Mesothelial cell of epicardium (in vitro differentiated cells): ENCODE measurements around the gene PPARGC1A. TPM values are rescaled to one million over a fixed set of nuclear protein-coding genes. Genes with fewer than 3 reads are reported as not detected.

Experiments used
- DNase-seq, 2 experiments: peaks; one replicate each; pipeline ENCODE4 v3.0.0; 2021; ENCODE audit warnings: low spot score in 2 of 2; ENCODE audit not compliant: unreplicated experiment in 2 of 2
- H3K27ac Mint-ChIP-seq: 2 replicates; pipeline ENCODE4 v1.8.0; 2021; ENCODE audit warnings: mixed read lengths
- H3K27me3 Mint-ChIP-seq: 2 replicates; pipeline ENCODE4 v1.8.0; 2021; ENCODE audit warnings: low read depth, mixed read lengths
- H3K36me3 Mint-ChIP-seq: 2 replicates; pipeline ENCODE4 v1.8.0; 2021; ENCODE audit warnings: mixed read lengths
- H3K4me1 Mint-ChIP-seq: 2 replicates; pipeline ENCODE4 v1.8.0; 2021; ENCODE audit warnings: mixed read lengths
- H3K4me3 Mint-ChIP-seq: 2 replicates; pipeline ENCODE4 v1.8.0; 2021; ENCODE audit warnings: mild to moderate bottlenecking, moderate library complexity, mixed read lengths
- H3K9me3 Mint-ChIP-seq: 2 replicates; pipeline ENCODE4 v1.8.0; 2021; ENCODE audit warnings: mixed read lengths
- CTCF ChIP-seq: fragments of 200-600 bp; sonication (generic); IDR thresholded peaks from one replicate; pipeline ENCODE4 v1.5.0; 2021; ENCODE audit warnings: antibody characterized with exemption; ENCODE audit not compliant: unreplicated experiment
- total RNA-seq: library from RNA; stranded (reverse); gene quantifications from 3 replicates; pipeline ENCODE4 v1.2.1, GENCODE V29; 2021

Gene PPARGC1A
- total RNA-seq, 1 donor from 2014 or later, result 3.7 TPM

- peaks cover 2% of the 10 kb centered on the region for H3K27me3 Mint-ChIP-seq
- no peak overlapping the region for H3K27ac Mint-ChIP-seq
- DNase-seq, result no peak
- H3K9me3 Mint-ChIP-seq, result no peaks in the 10 kb centered on the region
- H3K36me3 Mint-ChIP-seq, result no peaks in the 10 kb centered on the region
- peaks cover 10% of the 10 kb centered on the region for H3K4me1 Mint-ChIP-seq
- no peak for TF ChIP-seq CTCF
- no peak overlapping the region for H3K4me3 Mint-ChIP-seq
These were observed 30.4 kb upstream of the PPARGC1A start for GRCh38 chr4:23920296-23920695.

GRCh38 chr4:23916282-23916681, 26.4 kb upstream of the PPARGC1A start:
- Mint-ChIP-seq H3K27me3 (peaks cover under 1% of the 10 kb centered on the region), H3K4me3 (no peak overlapping the region), H3K4me1 (peaks cover 7% of the 10 kb centered on the region), H3K27ac (no peak overlapping the region), H3K9me3 (no peaks in the 10 kb centered on the region), H3K36me3 (no peaks in the 10 kb centered on the region)
- no peak for DNase-seq
- TF ChIP-seq CTCF, result no peak

GRCh38 chr4:23915459-23916132, 25.7 kb upstream of the PPARGC1A start:
- no peak overlapping the region for H3K4me3 Mint-ChIP-seq
- no peak for TF ChIP-seq CTCF
- no peak for DNase-seq
- H3K36me3 Mint-ChIP-seq, result no peaks in the 10 kb centered on the region
- H3K27ac Mint-ChIP-seq, result no peak overlapping the region
- H3K27me3 Mint-ChIP-seq, result no peaks in the 10 kb centered on the region
- no peaks in the 10 kb centered on the region for H3K9me3 Mint-ChIP-seq
- H3K4me1 Mint-ChIP-seq, result peaks cover 2% of the 10 kb centered on the region

GRCh38 chr4:23911675-23912455, 22.0 kb upstream of the PPARGC1A start:
- no peak overlapping the region for H3K27ac Mint-ChIP-seq

GRCh38 chr4:23909671-23910070, 19.8 kb upstream of the PPARGC1A start:
- Mint-ChIP-seq H3K4me3 (no peak overlapping the region), H3K36me3 (no peaks in the 10 kb centered on the region), H3K4me1 (no peaks in the 10 kb centered on the region), H3K9me3 (no peaks in the 10 kb centered on the region), H3K27me3 (peaks cover 8% of the 10 kb centered on the region), H3K27ac (no peak overlapping the region)
- no peak for DNase-seq
- no peak for TF ChIP-seq CTCF

More at GRCh38 chr4:23911675-23912455, 22.0 kb upstream of the PPARGC1A start:
- no peak for DNase-seq
- TF ChIP-seq CTCF, result no peak
- no peaks in the 10 kb centered on the region for H3K36me3 Mint-ChIP-seq
- no peaks in the 10 kb centered on the region for H3K4me1 Mint-ChIP-seq
- no peaks in the 10 kb centered on the region for H3K27me3 Mint-ChIP-seq
- no peaks in the 10 kb centered on the region for H3K9me3 Mint-ChIP-seq
- no peak overlapping the region for H3K4me3 Mint-ChIP-seq
